Measurements from ENCODE around the gene CPXM2. TPM values are rescaled to one million over a fixed set of nuclear protein-coding genes. Genes with fewer than 3 reads are reported as not detected.

The CPXM2 gene
- polyA plus RNA-seq, 1 donor (not counting 4 experiments of a cell fraction or from before 2014, with no cell fraction given): 0.03 TPM

DNA sequence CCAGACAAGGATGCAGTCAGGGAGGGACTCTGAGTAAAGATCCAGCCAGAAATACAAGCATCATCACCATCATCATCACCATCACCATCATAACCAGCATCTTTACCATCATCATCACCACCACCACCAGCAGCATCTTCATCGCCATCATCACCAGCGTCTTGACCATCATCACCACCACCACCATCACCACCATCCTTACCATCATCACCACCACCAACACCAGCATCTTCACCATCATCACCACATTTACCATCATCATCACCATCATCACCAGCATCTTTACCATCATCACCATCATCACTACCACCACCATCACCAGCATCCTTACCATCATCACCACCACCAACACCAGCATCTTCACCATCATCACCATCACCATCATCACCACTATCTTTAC is 44.1 kb upstream of the CPXM2 start:
- Histone ChIP-seq H4K20me1 (ENCODE audit: control insufficient read depth, extremely low read depth, insufficient read depth, low read length) (no peaks in the 10 kb centered on the region), H3K79me2 (ENCODE audit: control insufficient read depth, insufficient read depth, low read length) (no peaks in the 10 kb centered on the region), H3K4me1 (ENCODE audit: control insufficient read depth, extremely low read depth, insufficient read depth, low read length) (no peaks in the 10 kb centered on the region), H3K4me3 (ENCODE audit: control insufficient read depth in 2 of 3, extremely low read depth in 1 of 3, insufficient read depth in 2 of 3, low read depth in 1 of 3, low read length in 3 of 3) (no peak overlapping the region), H2AFZ (ENCODE audit: control insufficient read depth, low read length) (no peak overlapping the region), H3K27ac (ENCODE audit: control insufficient read depth, insufficient read depth, low read length) (no peak overlapping the region), H3K9ac (ENCODE audit: control insufficient read depth, extremely low read depth, insufficient read depth, low read length) (no peak overlapping the region), H3K9me3 (ENCODE audit: control insufficient read depth, low read depth, low read length) (peaks cover 2% of the 10 kb centered on the region), H3K9me1 (ENCODE audit: control insufficient read depth, extremely low read depth, insufficient read depth, low read length) (no peaks in the 10 kb centered on the region), H3K36me3 (ENCODE audit: control insufficient read depth in 2 of 2, extremely low read depth in 1 of 2, insufficient read depth in 2 of 2, low read length in 2 of 2) (no peaks in the 10 kb centered on the region), H3K27me3 (ENCODE audit: control insufficient read depth, extremely low read depth, insufficient read depth, low read length) (no peaks in the 10 kb centered on the region), H3K4me2 (ENCODE audit: control insufficient read depth, extremely low read depth, insufficient read depth, low read depth, low read length) (no peak overlapping the region)
- dilution Hi-C loops (cut with MboI; ENCODE audit: extremely low pct_ligation_motif_present, low sequenced_read_pairs): no loop called here
- FAIRE-seq (no peak), DNase-seq (ENCODE audit: low read depth, low spot score) (no peak)
- TF ChIP-seq, protein P1, sequence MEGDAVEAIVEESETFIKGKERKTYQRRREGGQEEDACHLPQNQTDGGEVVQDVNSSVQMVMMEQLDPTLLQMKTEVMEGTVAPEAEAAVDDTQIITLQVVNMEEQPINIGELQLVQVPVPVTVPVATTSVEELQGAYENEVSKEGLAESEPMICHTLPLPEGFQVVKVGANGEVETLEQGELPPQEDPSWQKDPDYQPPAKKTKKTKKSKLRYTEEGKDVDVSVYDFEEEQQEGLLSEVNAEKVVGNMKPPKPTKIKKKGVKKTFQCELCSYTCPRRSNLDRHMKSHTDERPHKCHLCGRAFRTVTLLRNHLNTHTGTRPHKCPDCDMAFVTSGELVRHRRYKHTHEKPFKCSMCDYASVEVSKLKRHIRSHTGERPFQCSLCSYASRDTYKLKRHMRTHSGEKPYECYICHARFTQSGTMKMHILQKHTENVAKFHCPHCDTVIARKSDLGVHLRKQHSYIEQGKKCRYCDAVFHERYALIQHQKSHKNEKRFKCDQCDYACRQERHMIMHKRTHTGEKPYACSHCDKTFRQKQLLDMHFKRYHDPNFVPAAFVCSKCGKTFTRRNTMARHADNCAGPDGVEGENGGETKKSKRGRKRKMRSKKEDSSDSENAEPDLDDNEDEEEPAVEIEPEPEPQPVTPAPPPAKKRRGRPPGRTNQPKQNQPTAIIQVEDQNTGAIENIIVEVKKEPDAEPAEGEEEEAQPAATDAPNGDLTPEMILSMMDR (optimal IDR thresholded peaks at IDR 0.05 in 1 of 3, IDR thresholded peaks at IDR 0.05 in 1 of 3, conservative IDR thresholded peaks at IDR 0.05 in 1 of 3; ENCODE audit: extremely low read depth in 1 of 3, insufficient read depth in 2 of 3, low read length in 3 of 3): no peak
- no peak for TF ChIP-seq EZH2 (IDR thresholded peaks at IDR 0.05; ENCODE audit: low read length)

DNA sequence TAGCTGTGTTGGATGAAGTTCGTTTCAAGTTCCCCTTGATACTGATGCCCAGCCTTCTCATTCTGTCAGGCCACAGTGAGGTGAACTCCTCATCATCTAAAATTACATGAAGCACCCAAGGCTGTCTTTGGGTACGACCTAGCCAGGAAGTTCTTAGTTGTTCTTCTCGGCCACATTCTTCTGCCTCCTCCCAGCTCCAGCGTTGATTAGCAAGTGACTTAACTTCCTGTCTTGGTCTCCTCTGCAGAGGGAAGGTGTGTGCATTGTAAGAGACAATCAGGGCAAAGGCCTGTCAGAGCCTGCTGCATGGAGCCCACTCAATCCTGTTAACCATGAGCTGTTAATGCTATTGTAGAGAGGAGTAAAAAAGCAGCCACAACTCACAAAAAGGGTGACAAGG is 43.2 kb upstream of the CPXM2 start:
- H3K36me3 ChIP-seq (ENCODE audit: control insufficient read depth in 2 of 2, extremely low read depth in 1 of 2, insufficient read depth in 2 of 2, low read length in 2 of 2): no peaks in the 10 kb centered on the region
- DNase-seq (ENCODE audit: low read depth, low spot score): no peak
- H3K27me3 ChIP-seq (ENCODE audit: control insufficient read depth, extremely low read depth, insufficient read depth, low read length): no peaks in the 10 kb centered on the region
- H3K9me1 ChIP-seq (ENCODE audit: control insufficient read depth, extremely low read depth, insufficient read depth, low read length): no peaks in the 10 kb centered on the region
- no peaks in the 10 kb centered on the region for H3K79me2 ChIP-seq (ENCODE audit: control insufficient read depth, insufficient read depth, low read length)
- H3K4me3 ChIP-seq (ENCODE audit: control insufficient read depth in 2 of 3, extremely low read depth in 1 of 3, insufficient read depth in 2 of 3, low read depth in 1 of 3, low read length in 3 of 3): no peak overlapping the region
- H3K9ac ChIP-seq (ENCODE audit: control insufficient read depth, extremely low read depth, insufficient read depth, low read length): no peak overlapping the region
- no peak overlapping the region for H3K4me2 ChIP-seq (ENCODE audit: control insufficient read depth, extremely low read depth, insufficient read depth, low read depth, low read length)
- no peak overlapping the region for H2AFZ ChIP-seq (ENCODE audit: control insufficient read depth, low read length)
- TF ChIP-seq, protein P1 (optimal IDR thresholded peaks at IDR 0.05 in 1 of 3, IDR thresholded peaks at IDR 0.05 in 1 of 3, conservative IDR thresholded peaks at IDR 0.05 in 1 of 3; ENCODE audit: extremely low read depth in 1 of 3, insufficient read depth in 2 of 3, low read length in 3 of 3): no peak
- TF ChIP-seq EZH2 (IDR thresholded peaks at IDR 0.05; ENCODE audit: low read length): no peak
- no peaks in the 10 kb centered on the region for H4K20me1 ChIP-seq (ENCODE audit: control insufficient read depth, extremely low read depth, insufficient read depth, low read length)
- H3K4me1 ChIP-seq (ENCODE audit: control insufficient read depth, extremely low read depth, insufficient read depth, low read length): no peaks in the 10 kb centered on the region
- no peak for FAIRE-seq
- no peak overlapping the region for H3K27ac ChIP-seq (ENCODE audit: control insufficient read depth, insufficient read depth, low read length)
- peaks cover 2% of the 10 kb centered on the region for H3K9me3 ChIP-seq (ENCODE audit: control insufficient read depth, low read depth, low read length)
- dilution Hi-C loops (cut with MboI; ENCODE audit: extremely low pct_ligation_motif_present, low sequenced_read_pairs): no loop called here
